ENCODE measurements around the gene ADCK1.

DNA sequence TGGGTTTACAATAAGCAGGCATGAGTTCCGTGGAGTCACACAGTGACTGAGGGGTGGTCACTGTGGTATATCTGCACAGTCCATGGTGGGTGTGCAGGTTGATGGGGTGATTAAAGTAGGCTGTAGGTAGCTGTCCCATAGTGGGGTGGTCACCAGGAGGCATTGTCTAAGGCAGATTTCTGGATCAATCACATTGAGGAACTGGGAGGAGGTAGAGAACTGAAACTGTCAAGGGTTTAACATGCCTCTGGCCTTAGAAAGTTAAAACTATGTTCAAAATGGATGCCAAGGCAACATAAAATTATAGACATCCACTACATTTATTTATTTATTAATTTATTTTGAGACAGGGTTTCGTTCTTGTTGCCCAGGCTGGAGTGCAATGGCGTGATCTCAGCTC, 8.3 kb downstream of the ADCK1 start:
- TF ChIP-seq, protein P1, sequence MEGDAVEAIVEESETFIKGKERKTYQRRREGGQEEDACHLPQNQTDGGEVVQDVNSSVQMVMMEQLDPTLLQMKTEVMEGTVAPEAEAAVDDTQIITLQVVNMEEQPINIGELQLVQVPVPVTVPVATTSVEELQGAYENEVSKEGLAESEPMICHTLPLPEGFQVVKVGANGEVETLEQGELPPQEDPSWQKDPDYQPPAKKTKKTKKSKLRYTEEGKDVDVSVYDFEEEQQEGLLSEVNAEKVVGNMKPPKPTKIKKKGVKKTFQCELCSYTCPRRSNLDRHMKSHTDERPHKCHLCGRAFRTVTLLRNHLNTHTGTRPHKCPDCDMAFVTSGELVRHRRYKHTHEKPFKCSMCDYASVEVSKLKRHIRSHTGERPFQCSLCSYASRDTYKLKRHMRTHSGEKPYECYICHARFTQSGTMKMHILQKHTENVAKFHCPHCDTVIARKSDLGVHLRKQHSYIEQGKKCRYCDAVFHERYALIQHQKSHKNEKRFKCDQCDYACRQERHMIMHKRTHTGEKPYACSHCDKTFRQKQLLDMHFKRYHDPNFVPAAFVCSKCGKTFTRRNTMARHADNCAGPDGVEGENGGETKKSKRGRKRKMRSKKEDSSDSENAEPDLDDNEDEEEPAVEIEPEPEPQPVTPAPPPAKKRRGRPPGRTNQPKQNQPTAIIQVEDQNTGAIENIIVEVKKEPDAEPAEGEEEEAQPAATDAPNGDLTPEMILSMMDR (IDR thresholded peaks at IDR 0.05): no peak
- no peak for TF ChIP-seq POLR2AphosphoS5 (IDR thresholded peaks at IDR 0.05; ENCODE audit: low read depth, low read length)
- TF ChIP-seq, protein P2, sequence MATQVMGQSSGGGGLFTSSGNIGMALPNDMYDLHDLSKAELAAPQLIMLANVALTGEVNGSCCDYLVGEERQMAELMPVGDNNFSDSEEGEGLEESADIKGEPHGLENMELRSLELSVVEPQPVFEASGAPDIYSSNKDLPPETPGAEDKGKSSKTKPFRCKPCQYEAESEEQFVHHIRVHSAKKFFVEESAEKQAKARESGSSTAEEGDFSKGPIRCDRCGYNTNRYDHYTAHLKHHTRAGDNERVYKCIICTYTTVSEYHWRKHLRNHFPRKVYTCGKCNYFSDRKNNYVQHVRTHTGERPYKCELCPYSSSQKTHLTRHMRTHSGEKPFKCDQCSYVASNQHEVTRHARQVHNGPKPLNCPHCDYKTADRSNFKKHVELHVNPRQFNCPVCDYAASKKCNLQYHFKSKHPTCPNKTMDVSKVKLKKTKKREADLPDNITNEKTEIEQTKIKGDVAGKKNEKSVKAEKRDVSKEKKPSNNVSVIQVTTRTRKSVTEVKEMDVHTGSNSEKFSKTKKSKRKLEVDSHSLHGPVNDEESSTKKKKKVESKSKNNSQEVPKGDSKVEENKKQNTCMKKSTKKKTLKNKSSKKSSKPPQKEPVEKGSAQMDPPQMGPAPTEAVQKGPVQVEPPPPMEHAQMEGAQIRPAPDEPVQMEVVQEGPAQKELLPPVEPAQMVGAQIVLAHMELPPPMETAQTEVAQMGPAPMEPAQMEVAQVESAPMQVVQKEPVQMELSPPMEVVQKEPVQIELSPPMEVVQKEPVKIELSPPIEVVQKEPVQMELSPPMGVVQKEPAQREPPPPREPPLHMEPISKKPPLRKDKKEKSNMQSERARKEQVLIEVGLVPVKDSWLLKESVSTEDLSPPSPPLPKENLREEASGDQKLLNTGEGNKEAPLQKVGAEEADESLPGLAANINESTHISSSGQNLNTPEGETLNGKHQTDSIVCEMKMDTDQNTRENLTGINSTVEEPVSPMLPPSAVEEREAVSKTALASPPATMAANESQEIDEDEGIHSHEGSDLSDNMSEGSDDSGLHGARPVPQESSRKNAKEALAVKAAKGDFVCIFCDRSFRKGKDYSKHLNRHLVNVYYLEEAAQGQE (IDR thresholded peaks at IDR 0.05; ENCODE audit: insufficient read depth in 1 of 2, low read depth in 2 of 2, low read length in 1 of 2): no peak
